ENCODE data around the gene RUVBL2.

The RUVBL2 gene

GRCh38 chr19:48989701-48990291 lies 3.9 kb upstream of the RUVBL2 start:
- DNase-seq (ENCODE audit: low spot score), result no peak

GRCh38 chr19:48990400-48990799 lies 3.3 kb upstream of the RUVBL2 start:
- no peak for DNase-seq (ENCODE audit: low spot score)

GRCh38 chr19:48991011-48991609 lies 2.6 kb upstream of the RUVBL2 start:
- DNase-seq (ENCODE audit: low spot score), result no peak

- no peak for DNase-seq (ENCODE audit: low spot score)
These were observed 1.7 kb upstream of the RUVBL2 start for GRCh38 chr19:48991873-48992580.

- DNase-seq (ENCODE audit: low spot score), result peak; percentile 17
These were observed 1.0 kb upstream of the RUVBL2 start for GRCh38 chr19:48992581-48993174.

- DNase-seq (ENCODE audit: low spot score), result no peak
These were observed 324 bp downstream of the RUVBL2 start for GRCh38 chr19:48994035-48994386.

GRCh38 chr19:48997972-48998371 lies 4.3 kb downstream of the RUVBL2 start:
- peak; percentile 27 for DNase-seq (ENCODE audit: low spot score)

GRCh38 chr19:48999481-49000325 lies 6.0 kb downstream of the RUVBL2 start:
- DNase-seq (ENCODE audit: low spot score), result peak; percentile 63

- no peak for DNase-seq (ENCODE audit: low spot score)
These were observed 10.4 kb downstream of the RUVBL2 start for GRCh38 chr19:49004133-49004532.

GRCh38 chr19:49004964-49005614 lies 11.4 kb downstream of the RUVBL2 start:
- DNase-seq (ENCODE audit: low spot score), result no peak

- DNase-seq (ENCODE audit: low spot score), result no peak
These were observed 13.2 kb downstream of the RUVBL2 start for GRCh38 chr19:49006905-49007304.

- DNase-seq (ENCODE audit: low spot score), result no peak
These were observed 16.1 kb downstream of the RUVBL2 start for GRCh38 chr19:49009828-49010227.

- DNase-seq (ENCODE audit: low spot score), result no peak
These were observed 16.8 kb downstream of the RUVBL2 start for GRCh38 chr19:49010453-49010852.

GRCh38 chr19:49011194-49011593 lies 17.5 kb downstream of the RUVBL2 start:
- DNase-seq (ENCODE audit: low spot score), result no peak

- DNase-seq (ENCODE audit: low spot score), result no peak
These were observed 20.6 kb downstream of the RUVBL2 start for GRCh38 chr19:49014123-49014869.

GRCh38 chr19:49014870-49015255 lies 21.2 kb downstream of the RUVBL2 start:
- DNase-seq (ENCODE audit: low spot score), result no peak

GRCh38 chr19:49016067-49016839 lies 22.6 kb downstream of the RUVBL2 start:
- no peak for DNase-seq (ENCODE audit: low spot score)

- DNase-seq (ENCODE audit: low spot score), result no peak
These were observed 23.5 kb downstream of the RUVBL2 start, which contains the start of gene LHB for GRCh38 chr19:49017041-49017665. Gene LHB (minus strand): TSS chr19:49017091. CDS start chr19:49017081, 10 bp downstream.

GRCh38 chr19:49017666-49018351 lies 24.1 kb downstream of the RUVBL2 start:
- peak; percentile 85 for DNase-seq (ENCODE audit: low spot score)
